HG03045 (cell line): ENCODE data around the gene CASZ1.

Experiments used
- ATAC-seq: cut with Tn5 transposase; IDR thresholded peaks from one replicate; pipeline ENCODE4 v1.9.1; 2021; ENCODE audit warnings: mild to moderate bottlenecking, moderate library complexity; ENCODE audit not compliant: unreplicated experiment

Gene CASZ1

GRCh38 chr1:10630661-10631120 is 165.8 kb downstream of the CASZ1 start:
- no peak for ATAC-seq

- ATAC-seq, result no peak
These were observed 166.5 kb downstream of the CASZ1 start for GRCh38 chr1:10629816-10630571.

GRCh38 chr1:10629091-10629815 is 167.2 kb downstream of the CASZ1 start:
- ATAC-seq, result no peak

GRCh38 chr1:10628685-10629084 is 167.8 kb downstream of the CASZ1 start:
- ATAC-seq, result no peak

GRCh38 chr1:10626791-10627410 is 169.5 kb downstream of the CASZ1 start:
- ATAC-seq, result no peak

GRCh38 chr1:10626131-10626731 is 170.2 kb downstream of the CASZ1 start:
- no peak for ATAC-seq

GRCh38 chr1:10625554-10625953 is 170.9 kb downstream of the CASZ1 start:
- ATAC-seq, result no peak

- ATAC-seq, result no peak
These were observed 171.4 kb downstream of the CASZ1 start for GRCh38 chr1:10625076-10625475.

GRCh38 chr1:10624256-10625050 is 172.0 kb downstream of the CASZ1 start:
- no peak for ATAC-seq

- no peak for ATAC-seq
These were observed 172.7 kb downstream of the CASZ1 start for GRCh38 chr1:10623686-10624145.

GRCh38 chr1:10622910-10623685 is 173.3 kb downstream of the CASZ1 start:
- no peak for ATAC-seq

- no peak for ATAC-seq
These were observed 174.5 kb downstream of the CASZ1 start for GRCh38 chr1:10621906-10622305.

GRCh38 chr1:10620776-10621175 is 175.7 kb downstream of the CASZ1 start:
- ATAC-seq, result no peak

- ATAC-seq, result no peak
These were observed 178.2 kb downstream of the CASZ1 start for GRCh38 chr1:10617931-10618885.

- no peak for ATAC-seq
These were observed 179.1 kb downstream of the CASZ1 start for GRCh38 chr1:10617318-10617717.

GRCh38 chr1:10616696-10617095 is 179.8 kb downstream of the CASZ1 start:
- ATAC-seq, result no peak

- ATAC-seq, result no peak
These were observed 180.3 kb downstream of the CASZ1 start for GRCh38 chr1:10615932-10616671.

GRCh38 chr1:10615332-10615731 is 181.1 kb downstream of the CASZ1 start:
- ATAC-seq, result no peak
